ENCODE measurements around the gene VAT1L.

The VAT1L gene

DNA sequence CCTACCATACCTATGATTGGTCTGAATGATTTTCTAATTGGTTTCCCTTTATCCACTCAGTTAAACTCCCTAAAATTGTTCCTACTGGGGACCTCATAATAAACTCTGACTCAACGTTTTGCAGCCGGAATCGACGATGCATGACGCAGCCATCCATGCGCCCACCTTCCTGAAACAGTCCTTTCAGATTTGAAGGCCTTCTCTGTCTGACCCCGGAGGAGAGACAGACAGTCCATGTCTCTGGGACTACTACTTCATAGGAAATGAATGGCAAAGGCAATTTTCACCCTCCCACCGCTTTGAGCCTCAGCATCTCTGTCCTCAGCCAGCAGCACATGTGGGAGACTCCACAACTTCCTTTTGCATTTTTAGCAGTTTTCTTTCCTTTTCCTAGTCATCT lies 13.5 kb downstream of the VAT1L start:
- Histone ChIP-seq H3K36me3 (ENCODE audit: control insufficient read depth, insufficient read depth, low read length) (no peaks in the 10 kb centered on the region), H3K27me3 (ENCODE audit: control insufficient read depth, insufficient read depth, low read length) (no peaks in the 10 kb centered on the region), H3K4me3 (ENCODE audit: low read length) (no peak overlapping the region), H3K27ac (ENCODE audit: low read length) (no peak overlapping the region), H3K4me1 (ENCODE audit: control insufficient read depth, insufficient read depth, low read length) (0 out of 2 replicates have a peak, but pooled peaks cover 2% of the 10 kb centered on the region), H3K9me3 (ENCODE audit: control insufficient read depth, insufficient read depth, low read length) (no peaks in the 10 kb centered on the region)
- no peak for DNase-seq (ENCODE audit: low read depth, low spot score)
- WGBS (ENCODE audit: insufficient coverage, insufficient read length): no CpG with 5 or more reads among the region's 8 CpGs

DNA sequence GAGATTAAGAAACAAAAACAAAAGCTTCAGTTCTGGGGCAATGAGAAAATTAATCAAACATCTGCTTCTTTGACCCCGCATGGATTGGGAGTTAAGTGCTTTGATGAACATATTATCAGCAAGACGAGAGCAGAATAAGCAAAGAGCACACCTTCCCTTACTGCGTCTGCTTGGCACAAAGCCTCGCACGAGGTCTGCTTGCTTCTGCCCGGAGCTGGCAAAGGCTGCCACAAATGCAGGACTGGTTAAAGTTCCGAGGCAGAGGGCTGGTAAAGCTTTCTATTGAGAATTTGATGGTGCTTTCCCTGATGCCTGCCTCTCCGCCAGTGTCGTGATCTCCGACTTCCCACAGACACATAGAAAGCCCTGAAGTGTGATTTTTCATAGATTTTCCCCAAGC lies 17.0 kb downstream of the VAT1L start:
- Histone ChIP-seq H3K4me3 (ENCODE audit: low read length) (no peak overlapping the region), H3K36me3 (ENCODE audit: control insufficient read depth, insufficient read depth, low read length) (0 out of 2 replicates have a peak, but pooled peaks cover 2% of the 10 kb centered on the region), H3K27ac (ENCODE audit: low read length) (no peak overlapping the region), H3K27me3 (ENCODE audit: control insufficient read depth, insufficient read depth, low read length) (no peaks in the 10 kb centered on the region), H3K4me1 (ENCODE audit: control insufficient read depth, insufficient read depth, low read length) (0 out of 2 replicates have a peak, but pooled peaks cover 1% of the 10 kb centered on the region), H3K9me3 (ENCODE audit: control insufficient read depth, insufficient read depth, low read length) (peaks cover 1% of the 10 kb centered on the region; the same call in 1 of the 2 replicates)
- no peak for DNase-seq (ENCODE audit: low read depth, low spot score)
- no CpG with 5 or more reads among the region's 10 CpGs for WGBS (ENCODE audit: insufficient coverage, insufficient read length)

DNA sequence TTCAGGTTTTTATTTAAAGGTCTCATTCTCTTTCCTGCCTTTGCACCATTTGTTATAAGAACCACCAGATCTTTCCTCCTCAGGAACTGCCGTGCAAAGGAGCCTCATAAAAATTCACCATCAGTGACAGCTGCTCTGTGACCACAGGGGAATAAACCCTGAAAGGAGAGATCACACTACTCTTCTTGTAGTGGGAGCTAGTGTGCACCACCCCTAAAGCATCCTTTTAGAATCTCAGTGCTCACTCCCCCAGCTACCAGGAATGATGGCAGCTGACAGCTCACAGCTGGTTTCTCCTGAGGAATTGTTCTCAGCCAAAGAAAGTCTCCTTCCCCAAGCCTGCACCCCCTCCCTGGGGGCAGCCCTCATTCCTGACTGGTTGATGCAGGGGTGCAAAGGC lies 18.7 kb downstream of the VAT1L start:
- 0 out of 2 replicates have a peak, but pooled peaks cover 2% of the 10 kb centered on the region for H3K36me3 ChIP-seq (ENCODE audit: control insufficient read depth, insufficient read depth, low read length)
- H3K27me3 ChIP-seq (ENCODE audit: control insufficient read depth, insufficient read depth, low read length): no peaks in the 10 kb centered on the region
- 0 out of 2 replicates have a peak, but pooled peaks cover 1% of the 10 kb centered on the region for H3K4me1 ChIP-seq (ENCODE audit: control insufficient read depth, insufficient read depth, low read length)
- peaks cover 1% of the 10 kb centered on the region; the same call in 1 of the 2 replicates for H3K9me3 ChIP-seq (ENCODE audit: control insufficient read depth, insufficient read depth, low read length)
- DNase-seq (ENCODE audit: low read depth, low spot score): no peak
- WGBS (ENCODE audit: insufficient coverage, insufficient read length): no CpG with 5 or more reads among the region's 1 CpG
- H3K4me3 ChIP-seq (ENCODE audit: low read length): no peak overlapping the region
- no peak overlapping the region for H3K27ac ChIP-seq (ENCODE audit: low read length)

DNA sequence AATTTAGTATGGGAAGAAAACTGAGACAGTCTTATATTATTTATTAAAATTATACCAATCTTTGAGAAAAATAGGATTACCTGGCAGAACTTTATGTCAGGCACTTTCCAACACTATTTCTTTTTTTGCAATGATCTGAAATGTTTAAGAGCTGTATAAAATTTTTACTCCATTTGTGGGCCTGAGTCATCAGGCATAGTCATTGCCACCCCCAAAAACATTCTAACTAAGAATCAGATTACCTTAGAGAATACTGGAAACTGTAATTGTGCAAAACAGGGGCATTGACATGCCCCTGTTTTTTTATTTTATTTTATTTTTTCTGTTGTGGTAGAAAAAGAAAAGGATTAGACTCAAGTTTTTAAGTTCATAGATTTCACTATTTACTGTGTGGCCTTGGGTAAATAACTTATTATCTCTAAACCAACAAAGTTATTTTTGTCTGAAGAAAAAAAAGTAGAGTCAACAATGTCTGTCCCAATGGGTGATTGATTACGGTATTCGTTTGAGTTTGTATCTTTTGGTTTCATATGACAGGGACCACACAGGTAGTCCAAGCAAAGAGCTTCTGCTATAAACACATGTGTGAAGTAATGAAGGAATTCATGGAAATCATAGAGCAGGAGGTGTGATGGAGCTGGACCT lies 24.6 kb downstream of the VAT1L start:
- DNase-seq (ENCODE audit: low read depth, low spot score): no peak
- WGBS (ENCODE audit: insufficient coverage, insufficient read length): no CpG with 5 or more reads among the region's 2 CpGs
- Histone ChIP-seq H3K27ac (ENCODE audit: low read length) (no peak overlapping the region), H3K36me3 (ENCODE audit: control insufficient read depth, insufficient read depth, low read length) (0 out of 2 replicates have a peak, but pooled peaks cover 2% of the 10 kb centered on the region), H3K9me3 (ENCODE audit: control insufficient read depth, insufficient read depth, low read length) (peaks cover under 1% of the 10 kb centered on the region; the same call in 1 of the 2 replicates), H3K4me1 (ENCODE audit: control insufficient read depth, insufficient read depth, low read length) (no peaks in the 10 kb centered on the region), H3K4me3 (ENCODE audit: low read length) (no peak overlapping the region), H3K27me3 (ENCODE audit: control insufficient read depth, insufficient read depth, low read length) (no peaks in the 10 kb centered on the region)

DNA sequence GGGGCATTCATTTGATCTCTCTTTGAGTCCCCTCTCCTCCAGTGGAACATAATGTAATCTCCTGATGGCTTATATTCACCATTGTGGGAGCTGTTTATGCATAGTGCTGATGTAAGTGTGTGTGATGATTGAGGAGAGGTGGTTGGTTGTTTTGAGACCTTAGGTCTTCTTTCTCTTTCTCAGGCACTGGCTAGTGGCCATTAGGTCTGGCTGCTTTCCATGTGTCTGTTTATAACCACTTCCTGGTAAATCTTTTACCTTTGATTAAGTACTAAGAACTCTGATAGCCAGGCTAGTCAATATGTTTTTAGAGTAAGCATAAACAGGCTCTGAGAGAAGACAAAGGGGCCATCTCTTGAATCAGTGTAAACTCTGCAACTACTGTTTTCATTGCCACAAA lies 27.9 kb downstream of the VAT1L start:
- Histone ChIP-seq H3K36me3 (ENCODE audit: control insufficient read depth, insufficient read depth, low read length) (peaks cover 2% of the 10 kb centered on the region; the same call in 1 of the 2 replicates), H3K4me1 (ENCODE audit: control insufficient read depth, insufficient read depth, low read length) (no peaks in the 10 kb centered on the region), H3K27me3 (ENCODE audit: control insufficient read depth, insufficient read depth, low read length) (no peaks in the 10 kb centered on the region), H3K4me3 (ENCODE audit: low read length) (no peak overlapping the region), H3K9me3 (ENCODE audit: control insufficient read depth, insufficient read depth, low read length) (no peaks in the 10 kb centered on the region), H3K27ac (ENCODE audit: low read length) (no peak overlapping the region)
- no peak for DNase-seq (ENCODE audit: low read depth, low spot score)

DNA sequence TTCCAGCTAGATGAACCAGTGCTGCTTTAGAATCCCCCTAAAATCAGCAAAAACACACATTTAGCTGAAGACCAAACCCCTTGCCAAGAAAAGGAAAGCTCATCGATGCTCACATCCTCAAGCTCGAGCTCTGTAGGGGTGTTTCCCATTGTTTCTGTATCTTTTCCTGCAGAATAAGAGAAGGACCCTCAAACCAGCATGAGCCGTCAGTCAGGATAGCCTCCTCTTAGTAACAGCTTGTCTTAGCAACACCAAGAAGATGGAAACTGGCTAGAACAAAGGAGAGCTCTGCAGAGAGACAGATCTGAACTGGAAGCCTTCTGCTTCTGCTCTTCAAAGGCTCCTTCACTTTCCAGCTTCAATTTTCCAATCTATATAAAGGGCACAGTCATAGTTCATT lies 32.0 kb downstream of the VAT1L start:
- WGBS (ENCODE audit: insufficient coverage, insufficient read length): no CpG with 5 or more reads among the region's 3 CpGs

DNA sequence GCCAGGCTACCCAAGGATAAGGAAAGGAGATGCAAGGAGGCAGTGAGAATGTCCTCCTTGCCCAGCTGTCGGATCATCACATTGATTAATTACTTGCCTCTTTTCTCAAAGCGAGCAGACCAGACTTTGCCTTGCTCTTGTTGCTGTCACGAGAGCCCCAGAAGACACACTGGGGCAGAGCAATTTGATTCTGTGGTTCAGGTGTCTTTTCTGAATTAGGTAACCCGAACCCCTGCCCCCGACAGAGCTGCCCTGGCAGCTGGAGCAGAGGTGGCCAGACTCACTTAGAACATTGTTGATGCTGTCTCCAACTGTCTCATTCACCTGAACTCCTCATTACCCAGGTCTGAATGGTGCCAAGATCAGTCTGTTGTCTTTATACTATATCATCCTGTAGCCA lies 34.3 kb downstream of the VAT1L start:
- no CpG with 5 or more reads among the region's 5 CpGs for WGBS (ENCODE audit: insufficient coverage, insufficient read length)
- Histone ChIP-seq H3K27ac (ENCODE audit: low read length) (no peak overlapping the region), H3K27me3 (ENCODE audit: control insufficient read depth, insufficient read depth, low read length) (no peaks in the 10 kb centered on the region), H3K9me3 (ENCODE audit: control insufficient read depth, insufficient read depth, low read length) (no peaks in the 10 kb centered on the region), H3K4me1 (ENCODE audit: control insufficient read depth, insufficient read depth, low read length) (no peaks in the 10 kb centered on the region; the same call in 1 of the 2 replicates), H3K36me3 (ENCODE audit: control insufficient read depth, insufficient read depth, low read length) (peaks cover 6% of the 10 kb centered on the region; the same call in 1 of the 2 replicates), H3K4me3 (ENCODE audit: low read length) (no peak overlapping the region)
- DNase-seq (ENCODE audit: low read depth, low spot score): no peak

More for the DNA sequence above, 32.0 kb downstream of the VAT1L start:
- Histone ChIP-seq H3K27me3 (ENCODE audit: control insufficient read depth, insufficient read depth, low read length) (no peaks in the 10 kb centered on the region), H3K4me3 (ENCODE audit: low read length) (no peak overlapping the region), H3K4me1 (ENCODE audit: control insufficient read depth, insufficient read depth, low read length) (no peaks in the 10 kb centered on the region; the same call in 1 of the 2 replicates), H3K9me3 (ENCODE audit: control insufficient read depth, insufficient read depth, low read length) (no peaks in the 10 kb centered on the region), H3K36me3 (ENCODE audit: control insufficient read depth, insufficient read depth, low read length) (peaks cover 5% of the 10 kb centered on the region; the same call in 1 of the 2 replicates), H3K27ac (ENCODE audit: low read length) (no peak overlapping the region)
- DNase-seq (ENCODE audit: low read depth, low spot score): no peak

DNA sequence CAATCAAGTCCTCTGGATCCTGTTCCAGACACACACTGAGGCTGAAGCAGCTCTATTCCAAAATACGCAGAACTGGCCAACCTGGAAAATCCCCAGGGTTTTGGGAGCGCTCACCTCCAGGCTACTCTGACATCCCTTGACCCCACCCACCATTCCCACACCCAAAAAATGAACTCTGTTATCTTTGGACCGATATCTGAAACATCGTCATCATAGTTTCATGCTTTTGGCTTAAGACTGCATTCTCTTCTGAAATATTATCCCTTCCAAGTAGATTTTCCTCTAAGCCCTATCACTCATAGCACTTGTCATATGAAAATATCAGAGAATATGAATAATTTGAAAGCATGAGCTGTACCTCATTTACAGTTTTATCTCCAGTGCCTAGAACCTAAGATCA lies 34.7 kb downstream of the VAT1L start:
- Histone ChIP-seq H3K4me1 (ENCODE audit: control insufficient read depth, insufficient read depth, low read length) (no peaks in the 10 kb centered on the region; the same call in 1 of the 2 replicates), H3K4me3 (ENCODE audit: low read length) (no peak overlapping the region), H3K9me3 (ENCODE audit: control insufficient read depth, insufficient read depth, low read length) (no peaks in the 10 kb centered on the region), H3K27ac (ENCODE audit: low read length) (no peak overlapping the region), H3K36me3 (ENCODE audit: control insufficient read depth, insufficient read depth, low read length) (peaks cover 6% of the 10 kb centered on the region; the same call in 1 of the 2 replicates), H3K27me3 (ENCODE audit: control insufficient read depth, insufficient read depth, low read length) (no peaks in the 10 kb centered on the region)
- WGBS (ENCODE audit: insufficient coverage, insufficient read length): no CpG with 5 or more reads among the region's 4 CpGs
- no peak for DNase-seq (ENCODE audit: low read depth, low spot score)

DNA sequence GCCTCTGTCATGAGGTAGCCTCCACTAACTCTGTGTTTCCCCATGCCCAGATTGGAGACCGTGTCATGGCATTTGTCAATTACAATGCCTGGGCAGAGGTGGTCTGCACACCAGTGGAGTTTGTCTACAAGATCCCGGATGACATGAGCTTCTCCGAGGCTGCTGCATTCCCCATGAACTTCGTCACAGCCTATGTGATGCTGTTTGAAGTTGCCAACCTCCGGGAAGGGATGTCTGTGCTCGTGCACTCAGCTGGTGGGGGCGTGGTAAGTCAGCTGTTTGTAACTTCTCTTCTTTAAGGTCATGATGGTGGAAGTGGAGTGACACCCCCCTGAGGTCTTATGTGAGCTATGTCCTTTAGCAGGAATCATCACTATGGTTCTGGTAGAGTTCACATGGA lies 36.8 kb downstream of the VAT1L start:
- Histone ChIP-seq H3K4me1 (ENCODE audit: control insufficient read depth, insufficient read depth, low read length) (no peaks in the 10 kb centered on the region; the same call in 1 of the 2 replicates), H3K27ac (ENCODE audit: low read length) (no peak overlapping the region), H3K36me3 (ENCODE audit: control insufficient read depth, insufficient read depth, low read length) (peaks cover 3% of the 10 kb centered on the region; the same call in 1 of the 2 replicates), H3K4me3 (ENCODE audit: low read length) (no peak overlapping the region), H3K9me3 (ENCODE audit: control insufficient read depth, insufficient read depth, low read length) (no peaks in the 10 kb centered on the region), H3K27me3 (ENCODE audit: control insufficient read depth, insufficient read depth, low read length) (no peaks in the 10 kb centered on the region)
- no CpG with 5 or more reads among the region's 7 CpGs for WGBS (ENCODE audit: insufficient coverage, insufficient read length)
- no peak for DNase-seq (ENCODE audit: low read depth, low spot score)

DNA sequence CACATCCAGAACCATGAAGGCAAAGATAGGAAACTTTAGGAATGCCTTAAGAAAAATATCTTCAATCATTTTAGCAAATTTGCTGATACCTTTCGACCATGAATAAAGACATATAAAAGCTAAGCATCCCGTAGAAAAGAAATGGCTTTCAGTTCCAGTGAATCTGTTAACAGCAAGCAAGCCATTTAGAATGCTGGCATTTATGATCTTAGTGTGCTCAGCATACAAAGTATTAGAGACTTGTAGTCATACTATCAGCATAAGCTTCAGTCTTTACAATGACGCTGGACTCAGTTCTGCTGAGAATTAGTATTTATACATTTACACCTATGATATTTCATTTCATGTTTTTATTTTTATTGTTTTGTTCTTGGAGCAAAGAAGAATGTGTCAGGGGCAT lies 38.7 kb downstream of the VAT1L start:
- peaks cover 3% of the 10 kb centered on the region; the same call in 1 of the 2 replicates for H3K36me3 ChIP-seq (ENCODE audit: control insufficient read depth, insufficient read depth, low read length)
- no peaks in the 10 kb centered on the region; the same call in 1 of the 2 replicates for H3K4me1 ChIP-seq (ENCODE audit: control insufficient read depth, insufficient read depth, low read length)
- no peaks in the 10 kb centered on the region for H3K9me3 ChIP-seq (ENCODE audit: control insufficient read depth, insufficient read depth, low read length)
- H3K27me3 ChIP-seq (ENCODE audit: control insufficient read depth, insufficient read depth, low read length): no peaks in the 10 kb centered on the region
- no CpG with 5 or more reads among the region's 3 CpGs for WGBS (ENCODE audit: insufficient coverage, insufficient read length)
- H3K27ac ChIP-seq (ENCODE audit: low read length): no peak overlapping the region
- no peak overlapping the region for H3K4me3 ChIP-seq (ENCODE audit: low read length)
- no peak for DNase-seq (ENCODE audit: low read depth, low spot score)
